PC-9 (cell line): ENCODE data around the gene OR2V2.

Experiments
- EZH2 ChIP-seq: fragments of 200-600 bp; sonication (generic); IDR thresholded peaks from 2 replicates; pipeline ENCODE4 v1.8.0; 2017; ENCODE audit warnings: antibody characterized with exemption, low read depth
- TF ChIP-seq, protein P1 (sequence below): fragments of 200-600 bp; sonication (generic); conservative IDR thresholded peaks from 2 replicates; pipeline ENCODE4 v1.6.1; 2017; ENCODE audit warnings: mixed run types, antibody characterized with exemption, mild to moderate bottlenecking, moderate library complexity

GRCh38 chr5:181195249-181195761 lies 47.9 kb downstream of the OR2V2 start:
- TF ChIP-seq, protein P1, sequence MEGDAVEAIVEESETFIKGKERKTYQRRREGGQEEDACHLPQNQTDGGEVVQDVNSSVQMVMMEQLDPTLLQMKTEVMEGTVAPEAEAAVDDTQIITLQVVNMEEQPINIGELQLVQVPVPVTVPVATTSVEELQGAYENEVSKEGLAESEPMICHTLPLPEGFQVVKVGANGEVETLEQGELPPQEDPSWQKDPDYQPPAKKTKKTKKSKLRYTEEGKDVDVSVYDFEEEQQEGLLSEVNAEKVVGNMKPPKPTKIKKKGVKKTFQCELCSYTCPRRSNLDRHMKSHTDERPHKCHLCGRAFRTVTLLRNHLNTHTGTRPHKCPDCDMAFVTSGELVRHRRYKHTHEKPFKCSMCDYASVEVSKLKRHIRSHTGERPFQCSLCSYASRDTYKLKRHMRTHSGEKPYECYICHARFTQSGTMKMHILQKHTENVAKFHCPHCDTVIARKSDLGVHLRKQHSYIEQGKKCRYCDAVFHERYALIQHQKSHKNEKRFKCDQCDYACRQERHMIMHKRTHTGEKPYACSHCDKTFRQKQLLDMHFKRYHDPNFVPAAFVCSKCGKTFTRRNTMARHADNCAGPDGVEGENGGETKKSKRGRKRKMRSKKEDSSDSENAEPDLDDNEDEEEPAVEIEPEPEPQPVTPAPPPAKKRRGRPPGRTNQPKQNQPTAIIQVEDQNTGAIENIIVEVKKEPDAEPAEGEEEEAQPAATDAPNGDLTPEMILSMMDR, result no peak
- TF ChIP-seq EZH2, result no peak
